ENCODE measurements around the gene BPI.

- no peak for TF ChIP-seq CTCF (IDR thresholded peaks at IDR 0.05; ENCODE audit: low read depth, low read length)
- TF ChIP-seq POLR2A (IDR thresholded peaks at IDR 0.05; ENCODE audit: extremely low read depth, insufficient read length), result no peak
- no peak for TF ChIP-seq MYC (IDR thresholded peaks at IDR 0.05; ENCODE audit: low read depth, low read length)
- TF ChIP-seq, protein P1, sequence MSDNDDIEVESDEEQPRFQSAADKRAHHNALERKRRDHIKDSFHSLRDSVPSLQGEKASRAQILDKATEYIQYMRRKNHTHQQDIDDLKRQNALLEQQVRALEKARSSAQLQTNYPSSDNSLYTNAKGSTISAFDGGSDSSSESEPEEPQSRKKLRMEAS (IDR thresholded peaks at IDR 0.05; ENCODE audit: low read depth, low read length), result no peak
Measured at GRCh38 chr20:38300438-38300837, 3.5 kb upstream of the BPI start.
